ENCODE data around the gene GASK1B.

GASK1B gene

DNA sequence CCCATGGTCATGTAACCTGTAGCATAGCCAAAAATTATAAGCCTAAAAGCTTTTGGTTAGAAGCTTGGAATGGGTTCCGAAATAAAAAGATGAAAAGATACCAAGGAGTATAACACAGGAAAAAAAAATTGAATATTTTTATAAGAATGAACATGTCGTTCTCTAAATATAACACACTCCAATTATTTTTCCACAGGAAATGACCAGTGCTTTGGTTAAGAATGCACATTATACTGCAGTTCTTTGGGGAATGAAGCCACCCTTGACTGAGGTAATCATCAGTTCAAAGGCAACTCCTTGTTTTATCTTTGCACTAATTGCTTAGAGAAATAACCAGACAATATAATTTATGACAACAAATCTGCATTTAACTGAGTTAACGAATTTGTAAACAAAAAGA lies 6.6 kb upstream of the GASK1B start:
- TF ChIP-seq, protein P1, sequence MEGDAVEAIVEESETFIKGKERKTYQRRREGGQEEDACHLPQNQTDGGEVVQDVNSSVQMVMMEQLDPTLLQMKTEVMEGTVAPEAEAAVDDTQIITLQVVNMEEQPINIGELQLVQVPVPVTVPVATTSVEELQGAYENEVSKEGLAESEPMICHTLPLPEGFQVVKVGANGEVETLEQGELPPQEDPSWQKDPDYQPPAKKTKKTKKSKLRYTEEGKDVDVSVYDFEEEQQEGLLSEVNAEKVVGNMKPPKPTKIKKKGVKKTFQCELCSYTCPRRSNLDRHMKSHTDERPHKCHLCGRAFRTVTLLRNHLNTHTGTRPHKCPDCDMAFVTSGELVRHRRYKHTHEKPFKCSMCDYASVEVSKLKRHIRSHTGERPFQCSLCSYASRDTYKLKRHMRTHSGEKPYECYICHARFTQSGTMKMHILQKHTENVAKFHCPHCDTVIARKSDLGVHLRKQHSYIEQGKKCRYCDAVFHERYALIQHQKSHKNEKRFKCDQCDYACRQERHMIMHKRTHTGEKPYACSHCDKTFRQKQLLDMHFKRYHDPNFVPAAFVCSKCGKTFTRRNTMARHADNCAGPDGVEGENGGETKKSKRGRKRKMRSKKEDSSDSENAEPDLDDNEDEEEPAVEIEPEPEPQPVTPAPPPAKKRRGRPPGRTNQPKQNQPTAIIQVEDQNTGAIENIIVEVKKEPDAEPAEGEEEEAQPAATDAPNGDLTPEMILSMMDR (IDR thresholded peaks at IDR 0.05; ENCODE audit: poor library complexity, severe bottlenecking) = no peak
- no peaks in the 10 kb centered on the region for H3K9me3 ChIP-seq (ENCODE audit: severe bottlenecking)
- H3K27ac ChIP-seq (ENCODE audit: poor library complexity, severe bottlenecking) = no peak overlapping the region
- no peak for DNase-seq (ENCODE audit: low spot score)
- no peaks in the 10 kb centered on the region for H3K27me3 ChIP-seq (ENCODE audit: insufficient read depth, poor library complexity, severe bottlenecking)
- no peaks in the 10 kb centered on the region for H3K36me3 ChIP-seq (ENCODE audit: low read depth)
- ATAC-seq (ENCODE audit: low read depth) = no peak
- H3K4me3 ChIP-seq (ENCODE audit: severe bottlenecking) = no peak overlapping the region
- H3K4me1 ChIP-seq (ENCODE audit: insufficient read depth, poor library complexity, severe bottlenecking) = no peaks in the 10 kb centered on the region

- ATAC-seq (ENCODE audit: low read depth) (no peak), DNase-seq (ENCODE audit: low spot score) (no peak)
- Histone ChIP-seq H3K4me3 (ENCODE audit: severe bottlenecking) (no peak overlapping the region), H3K27ac (ENCODE audit: poor library complexity, severe bottlenecking) (no peak overlapping the region), H3K9me3 (ENCODE audit: severe bottlenecking) (no peaks in the 10 kb centered on the region), H3K27me3 (ENCODE audit: insufficient read depth, poor library complexity, severe bottlenecking) (no peaks in the 10 kb centered on the region), H3K36me3 (ENCODE audit: low read depth) (no peaks in the 10 kb centered on the region), H3K4me1 (ENCODE audit: insufficient read depth, poor library complexity, severe bottlenecking) (peaks cover 5% of the 10 kb centered on the region)
- TF ChIP-seq, protein P1 (IDR thresholded peaks at IDR 0.05; ENCODE audit: poor library complexity, severe bottlenecking) = no peak
Measured at GRCh38 chr4:158176776-158177175, 4.0 kb upstream of the GASK1B start.

GRCh38 chr4:158176108-158176507 lies 3.3 kb upstream of the GASK1B start:
- Histone ChIP-seq H3K36me3 (ENCODE audit: low read depth) (no peaks in the 10 kb centered on the region), H3K9me3 (ENCODE audit: severe bottlenecking) (no peaks in the 10 kb centered on the region), H3K27ac (ENCODE audit: poor library complexity, severe bottlenecking) (no peak overlapping the region), H3K4me3 (ENCODE audit: severe bottlenecking) (no peak overlapping the region), H3K4me1 (ENCODE audit: insufficient read depth, poor library complexity, severe bottlenecking) (peaks cover 12% of the 10 kb centered on the region), H3K27me3 (ENCODE audit: insufficient read depth, poor library complexity, severe bottlenecking) (no peaks in the 10 kb centered on the region)
- no peak for DNase-seq (ENCODE audit: low spot score)
- TF ChIP-seq, protein P1 (IDR thresholded peaks at IDR 0.05; ENCODE audit: poor library complexity, severe bottlenecking) = no peak
- ATAC-seq (ENCODE audit: low read depth) = peak; percentile 35

DNA sequence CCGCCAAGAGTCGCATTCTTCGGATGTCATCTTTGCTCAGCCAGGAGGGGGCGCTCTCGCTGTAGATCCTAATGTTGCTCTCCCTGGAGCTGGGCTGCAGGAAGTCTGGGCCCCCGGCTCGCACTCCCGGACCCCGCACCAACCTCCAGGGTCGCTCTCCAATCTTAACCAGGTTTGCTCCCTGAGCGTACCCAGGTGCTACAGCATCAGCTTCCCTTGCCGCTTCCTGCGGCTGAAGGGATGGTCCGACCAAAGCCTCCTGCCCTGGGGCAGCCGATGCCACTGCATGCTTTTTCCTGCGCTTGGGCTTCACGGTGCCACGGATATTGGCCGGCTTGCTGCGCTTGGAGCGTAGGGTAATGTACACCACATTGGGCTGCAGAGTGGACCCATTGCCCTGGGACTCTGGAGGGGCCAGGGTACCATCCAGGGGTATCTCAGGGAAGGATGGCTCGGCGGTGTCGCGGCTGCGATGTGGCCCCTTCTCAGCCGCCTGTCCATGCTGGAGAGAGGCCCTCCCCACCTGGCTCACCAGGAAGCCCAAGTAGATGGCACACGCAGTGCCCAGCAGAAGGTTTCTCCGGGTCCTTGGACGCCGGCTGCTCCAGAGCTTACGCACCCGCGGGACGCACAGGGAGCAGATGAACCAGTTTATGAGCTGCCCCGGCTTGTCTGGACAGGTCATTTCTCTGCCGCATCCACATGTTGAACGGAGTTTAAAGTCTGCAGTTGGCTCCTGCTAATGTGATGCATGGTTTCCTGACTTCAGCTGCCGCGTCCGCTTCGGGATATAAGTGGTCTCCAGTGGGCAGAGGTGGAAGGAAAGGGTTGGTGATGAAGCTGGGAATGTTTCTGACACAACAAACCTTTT lies 1.9 kb downstream of the GASK1B start:
- peak overlapping the region; percentile 16 for H3K27ac ChIP-seq (ENCODE audit: poor library complexity, severe bottlenecking)
- no peaks in the 10 kb centered on the region for H3K9me3 ChIP-seq (ENCODE audit: severe bottlenecking)
- TF ChIP-seq, protein P1 (IDR thresholded peaks at IDR 0.05; ENCODE audit: poor library complexity, severe bottlenecking) = peak; percentile 25
- no peaks in the 10 kb centered on the region for H3K27me3 ChIP-seq (ENCODE audit: insufficient read depth, poor library complexity, severe bottlenecking)
- H3K4me3 ChIP-seq (ENCODE audit: severe bottlenecking) = peak overlapping the region; percentile 22
- DNase-seq (ENCODE audit: low spot score) = peak; percentile 82
- H3K4me1 ChIP-seq (ENCODE audit: insufficient read depth, poor library complexity, severe bottlenecking) = peaks cover 16% of the 10 kb centered on the region
- H3K36me3 ChIP-seq (ENCODE audit: low read depth) = no peaks in the 10 kb centered on the region
- peak; percentile 93 for ATAC-seq (ENCODE audit: low read depth)
